Uterus (tissue), 2 donors: ENCODE data around the gene MTFR1L.

Experiments
- POLR2A ChIP-seq, 2 donors: fragments of 450-650 bp; IDR thresholded peaks; one replicate each; pipeline ENCODE4 v1.6.1; 2016; ENCODE audit warnings: antibody characterized with exemption in 2 of 2, mild to moderate bottlenecking in 1 of 2, moderate library complexity in 1 of 2
- TF ChIP-seq, protein P1 (sequence below), 4 experiments: fragments of 200-600 bp in 2 of 4; fragments of 450-650 bp in 2 of 4; sonication (generic) in 2 of 4; IDR thresholded peaks; one replicate each; pipeline ENCODE4 v1.5.1; 2016 to 2019; ENCODE audit warnings: antibody characterized with exemption in 4 of 4, mild to moderate bottlenecking in 2 of 4, moderate library complexity in 1 of 4

DNA sequence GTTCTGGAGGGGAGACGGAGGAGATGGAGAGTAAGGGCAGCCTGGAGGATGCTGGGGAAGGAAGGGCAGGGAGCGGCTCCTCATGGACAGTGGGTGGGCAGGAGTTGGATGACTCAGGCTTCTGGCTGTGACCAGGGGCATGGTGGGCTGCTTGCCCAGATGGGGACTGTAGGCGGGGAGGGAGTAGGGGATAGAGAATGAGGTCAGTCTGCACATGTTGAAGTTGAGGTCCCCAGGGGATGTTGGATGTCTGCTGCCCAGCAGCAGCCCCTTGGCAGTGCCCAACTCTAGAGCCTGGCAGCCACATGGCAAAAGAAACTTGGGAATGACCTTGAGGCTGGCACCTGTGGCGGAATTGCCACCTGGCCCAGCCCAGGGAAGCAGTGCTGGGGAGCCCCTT lies 13.3 kb upstream of the MTFR1L start:
- TF ChIP-seq, protein P1, sequence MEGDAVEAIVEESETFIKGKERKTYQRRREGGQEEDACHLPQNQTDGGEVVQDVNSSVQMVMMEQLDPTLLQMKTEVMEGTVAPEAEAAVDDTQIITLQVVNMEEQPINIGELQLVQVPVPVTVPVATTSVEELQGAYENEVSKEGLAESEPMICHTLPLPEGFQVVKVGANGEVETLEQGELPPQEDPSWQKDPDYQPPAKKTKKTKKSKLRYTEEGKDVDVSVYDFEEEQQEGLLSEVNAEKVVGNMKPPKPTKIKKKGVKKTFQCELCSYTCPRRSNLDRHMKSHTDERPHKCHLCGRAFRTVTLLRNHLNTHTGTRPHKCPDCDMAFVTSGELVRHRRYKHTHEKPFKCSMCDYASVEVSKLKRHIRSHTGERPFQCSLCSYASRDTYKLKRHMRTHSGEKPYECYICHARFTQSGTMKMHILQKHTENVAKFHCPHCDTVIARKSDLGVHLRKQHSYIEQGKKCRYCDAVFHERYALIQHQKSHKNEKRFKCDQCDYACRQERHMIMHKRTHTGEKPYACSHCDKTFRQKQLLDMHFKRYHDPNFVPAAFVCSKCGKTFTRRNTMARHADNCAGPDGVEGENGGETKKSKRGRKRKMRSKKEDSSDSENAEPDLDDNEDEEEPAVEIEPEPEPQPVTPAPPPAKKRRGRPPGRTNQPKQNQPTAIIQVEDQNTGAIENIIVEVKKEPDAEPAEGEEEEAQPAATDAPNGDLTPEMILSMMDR (IDR thresholded peaks at IDR 0.05): no peak
- no peak for TF ChIP-seq POLR2A (IDR thresholded peaks at IDR 0.05)
